Measurements from ENCODE around the gene RAPGEF5.

GRCh38 chr7:22114440-22114981 lies 242.4 kb downstream of the RAPGEF5 start:
- TF ChIP-seq, protein P1, sequence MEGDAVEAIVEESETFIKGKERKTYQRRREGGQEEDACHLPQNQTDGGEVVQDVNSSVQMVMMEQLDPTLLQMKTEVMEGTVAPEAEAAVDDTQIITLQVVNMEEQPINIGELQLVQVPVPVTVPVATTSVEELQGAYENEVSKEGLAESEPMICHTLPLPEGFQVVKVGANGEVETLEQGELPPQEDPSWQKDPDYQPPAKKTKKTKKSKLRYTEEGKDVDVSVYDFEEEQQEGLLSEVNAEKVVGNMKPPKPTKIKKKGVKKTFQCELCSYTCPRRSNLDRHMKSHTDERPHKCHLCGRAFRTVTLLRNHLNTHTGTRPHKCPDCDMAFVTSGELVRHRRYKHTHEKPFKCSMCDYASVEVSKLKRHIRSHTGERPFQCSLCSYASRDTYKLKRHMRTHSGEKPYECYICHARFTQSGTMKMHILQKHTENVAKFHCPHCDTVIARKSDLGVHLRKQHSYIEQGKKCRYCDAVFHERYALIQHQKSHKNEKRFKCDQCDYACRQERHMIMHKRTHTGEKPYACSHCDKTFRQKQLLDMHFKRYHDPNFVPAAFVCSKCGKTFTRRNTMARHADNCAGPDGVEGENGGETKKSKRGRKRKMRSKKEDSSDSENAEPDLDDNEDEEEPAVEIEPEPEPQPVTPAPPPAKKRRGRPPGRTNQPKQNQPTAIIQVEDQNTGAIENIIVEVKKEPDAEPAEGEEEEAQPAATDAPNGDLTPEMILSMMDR (IDR thresholded peaks at IDR 0.05) = no peak
- TF ChIP-seq POLR2AphosphoS5 (IDR thresholded peaks at IDR 0.05) (no peak), POLR2A (IDR thresholded peaks at IDR 0.05) (no peak)
